Right atrium auricular region (tissue), 2 donors: ENCODE data around the gene CD44. TPM values are rescaled to one million over a fixed set of nuclear protein-coding genes. Genes with fewer than 3 reads are reported as not detected.

Experiments used
- DNase-seq: peaks from one replicate; pipeline ENCODE4 v3.0.0-alpha.2; 2019; ENCODE audit warnings: low spot score
- H3K27ac ChIP-seq, 2 donors: fragments of 200-600 bp; sonication (generic); 1 replicate in 1 of 2; 2 replicates in 1 of 2; pipeline ENCODE4 v1.5.1; 2016 to 2019
- H3K27me3 ChIP-seq, 2 donors: fragments of 200-600 bp; sonication (generic); one replicate each; pipeline versions ENCODE4 v1.5.1 to v1.6.0; 2017 to 2019
- H3K36me3 ChIP-seq: fragments of 200-600 bp; sonication (generic); one replicate; pipeline ENCODE4 v1.5.1; 2016
- H3K4me1 ChIP-seq, 2 donors: fragments of 200-600 bp; sonication (generic); one replicate each; pipeline versions ENCODE4 v1.5.1 to v1.6.0; 2017 to 2019
- H3K4me3 ChIP-seq, 2 donors: fragments of 200-600 bp; sonication (generic); 1 replicate in 1 of 2; 2 replicates in 1 of 2; pipeline ENCODE4 v1.5.1; 2017 to 2019; ENCODE audit warnings: mild to moderate bottlenecking in 1 of 2, moderate library complexity in 1 of 2
- H3K9me3 ChIP-seq, 2 donors: fragments of 200-600 bp; sonication (generic); one replicate each; pipeline ENCODE4 v1.5.1; 2019
- CTCF ChIP-seq, 2 donors: fragments of 200-600 bp; sonication (generic); IDR thresholded peaks; one replicate each; pipeline ENCODE4 v1.5.1; 2019; ENCODE audit warnings: antibody characterized with exemption in 2 of 2
- total RNA-seq, 2 donors: library from RNA; depleted of rRNA; stranded (reverse); fragments of >200 nt; gene quantifications; one replicate each; pipeline ENCODE4 v1.1.0, GENCODE V29; 2016

CD44 gene
- total RNA-seq, 2 donors from 2014 or later = 26.8 to 37.3 TPM

DNA sequence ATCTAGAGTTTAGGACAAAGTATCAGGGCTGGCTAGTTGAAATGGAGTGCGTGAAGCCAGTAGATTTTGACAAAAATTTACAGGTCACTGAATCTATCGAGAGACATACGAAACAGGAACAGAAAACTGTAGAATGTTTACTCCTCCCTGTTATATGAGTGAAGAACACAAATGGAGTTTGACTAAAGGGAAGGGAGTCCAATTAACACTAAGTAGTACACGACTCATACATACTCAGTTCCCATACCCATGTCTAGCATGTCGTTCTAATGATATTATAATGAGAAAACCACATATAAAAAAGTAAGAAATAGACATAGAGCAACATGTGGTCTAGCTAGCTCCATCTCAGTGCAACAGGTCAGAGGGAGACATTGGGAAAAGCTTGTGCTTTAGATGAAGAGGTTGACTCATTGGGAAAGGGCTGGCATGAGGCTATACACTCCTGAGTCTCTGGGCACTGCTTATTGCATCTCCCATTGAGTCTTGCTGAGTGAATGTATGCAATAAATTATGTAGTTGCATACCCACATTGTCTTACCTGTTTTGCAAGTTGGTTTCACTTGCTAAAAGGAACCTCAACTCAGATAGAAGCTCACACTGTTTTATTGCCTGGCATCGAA is 43.5 kb downstream of the CD44 start:
- peaks cover 11% of the 10 kb centered on the region for H3K36me3 ChIP-seq
- no peak for TF ChIP-seq CTCF (IDR thresholded peaks at IDR 0.05)

GRCh38 chr11:35183326-35183925 is 44.5 kb downstream of the CD44 start:
- TF ChIP-seq CTCF (IDR thresholded peaks at IDR 0.05) = no peak
- no peaks in the 10 kb centered on the region for H3K9me3 ChIP-seq
- no peak overlapping the region for H3K4me3 ChIP-seq
- peaks cover 0 to 7% of the 10 kb centered on the region in 2 donors for H3K4me1 ChIP-seq
- H3K36me3 ChIP-seq = peaks cover 3% of the 10 kb centered on the region
- H3K27ac ChIP-seq = no peak overlapping the region
- DNase-seq = no peak
- no peaks in the 10 kb centered on the region for H3K27me3 ChIP-seq

More for the DNA sequence above, 43.5 kb downstream of the CD44 start:
- H3K4me3 ChIP-seq = no peak overlapping the region
- no peak overlapping the region for H3K27ac ChIP-seq
- DNase-seq = no peak
- H3K27me3 ChIP-seq = no peaks in the 10 kb centered on the region
- H3K9me3 ChIP-seq = no peaks in the 10 kb centered on the region
- H3K4me1 ChIP-seq = peaks cover 0 to 7% of the 10 kb centered on the region in 2 donors

DNA sequence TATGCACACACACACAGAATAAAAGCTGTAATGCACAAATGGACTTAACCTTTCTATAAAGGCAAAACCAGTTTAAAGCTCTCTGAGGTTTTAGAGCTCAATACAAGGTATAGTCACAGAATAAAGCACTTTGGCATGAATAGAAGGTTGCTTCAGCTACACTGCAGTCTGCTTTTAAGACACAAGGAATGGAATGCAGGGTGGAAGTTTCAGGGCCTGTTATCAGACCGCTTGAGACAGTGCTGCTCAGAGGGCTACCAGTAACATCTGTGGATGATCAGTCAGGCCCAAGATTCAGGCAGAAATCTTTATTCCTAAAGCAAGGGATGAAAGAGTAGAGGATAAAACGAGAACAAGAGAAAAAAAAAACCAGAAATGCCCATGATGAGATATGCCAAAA is 46.7 kb downstream of the CD44 start:
- H3K27ac ChIP-seq = no peak overlapping the region
- DNase-seq = no peak
- H3K4me1 ChIP-seq = peaks cover 0 to 8% of the 10 kb centered on the region in 2 donors
- no peaks in the 10 kb centered on the region for H3K27me3 ChIP-seq
- H3K9me3 ChIP-seq = no peaks in the 10 kb centered on the region
- no peak overlapping the region for H3K4me3 ChIP-seq
- H3K36me3 ChIP-seq = peaks cover 13% of the 10 kb centered on the region
- TF ChIP-seq CTCF (IDR thresholded peaks at IDR 0.05) = no peak

- peaks cover 0 to 29% of the 10 kb centered on the region in 2 donors for H3K4me1 ChIP-seq
- no peaks in the 10 kb centered on the region for H3K27me3 ChIP-seq
- no peak for DNase-seq
- no peak overlapping the region for H3K27ac ChIP-seq
- peaks cover 16% of the 10 kb centered on the region for H3K36me3 ChIP-seq
- no peak overlapping the region for H3K4me3 ChIP-seq
- TF ChIP-seq CTCF (IDR thresholded peaks at IDR 0.05) = no peak
- H3K9me3 ChIP-seq = no peaks in the 10 kb centered on the region
Observed at GRCh38 chr11:35187996-35188395, 49.0 kb downstream of the CD44 start.

DNA sequence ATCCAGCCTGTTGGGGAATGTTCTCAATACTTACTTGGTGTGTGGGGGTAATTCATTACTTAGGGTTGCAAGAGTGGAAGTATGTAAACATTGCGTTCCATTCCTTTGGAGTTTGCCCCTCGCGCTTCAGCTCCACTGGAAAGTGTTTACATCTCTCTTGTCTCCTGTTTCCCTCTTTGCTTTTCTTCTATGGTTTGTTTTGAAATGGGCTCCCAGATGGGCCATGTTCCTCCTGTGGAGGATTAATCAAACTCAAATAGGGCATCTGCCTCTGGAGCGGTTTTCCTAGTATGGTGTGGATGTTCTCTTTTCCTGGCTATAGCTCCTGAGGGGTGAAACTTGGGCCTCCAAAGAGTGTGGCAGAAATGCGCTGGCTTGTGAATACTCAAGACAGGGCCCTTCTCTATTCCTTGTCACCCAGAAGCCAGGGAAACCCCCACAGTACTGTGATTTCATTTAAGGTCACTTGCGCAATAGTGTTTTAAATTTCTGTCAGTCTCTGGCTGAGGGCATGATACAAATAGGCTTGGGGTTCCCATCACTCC is 51.9 kb downstream of the CD44 start:
- H3K4me1 ChIP-seq = peaks cover 0 to 31% of the 10 kb centered on the region in 2 donors
- H3K4me3 ChIP-seq = no peak overlapping the region
- no peak overlapping the region for H3K27ac ChIP-seq
- H3K36me3 ChIP-seq = peaks cover 16% of the 10 kb centered on the region
- no peaks in the 10 kb centered on the region for H3K9me3 ChIP-seq
- no peak for TF ChIP-seq CTCF (IDR thresholded peaks at IDR 0.05)
- no peak for DNase-seq
- no peaks in the 10 kb centered on the region for H3K27me3 ChIP-seq
